HepG2 (cell line): ENCODE measurements around the gene EXOC6B. TPM values are rescaled to one million over a fixed set of nuclear protein-coding genes. Genes with fewer than 3 reads are reported as not detected.

Experiments
- ATAC-seq: fragments of 200-7000 bp; cut with Tn5 transposase; 3 replicates; pipeline ENCODE4 v1.9.1; 2020; ENCODE audit warnings: mild to moderate bottlenecking, moderate library complexity
- BruUV-seq: library from RNA; stranded (reverse); fragments of 400-500 nt; replicated peaks from 2 replicates; lab custom pipeline; 2021; lab: Mats Ljungman, UMichigan
- CTCF ChIA-PET: fragments of 300-600 bp; formaldehyde crosslinking; extraction: SDS; loops from one replicate; lab custom pipeline; 2021; ENCODE audit warnings: low total read pairs, inconsistent platforms, low intra/inter-chr PET ratio; lab: Yijun Ruan, JAX
- POLR2A ChIA-PET: fragments of 350-600 bp; sonication (Branson Sonifier 250); formaldehyde crosslinking; loops from one replicate; lab custom pipeline; 2020; ENCODE audit warnings: antibody characterized with exemption, inconsistent platforms; lab: Yijun Ruan, JAX
- DNase-seq: peaks from one replicate; pipeline ENCODE4 v3.0.0-alpha.2; 2015; ENCODE audit warnings: low spot score
- FAIRE-seq: peaks from 3 replicates; lab custom pipeline; 2011; peaks lifted over from hg19 to GRCh38; lab: Jason Lieb, UNC
- H2AFZ ChIP-seq: one replicate; pipeline ENCODE4 v1.6.1; 2011; ENCODE audit warnings: low read length, inconsistent platforms
- H3K27ac ChIP-seq: fragments of 300-600 bp; 3 replicates; pipeline ENCODE4 v1.8.0; 2011; ENCODE audit warnings: mixed run types, mild to moderate bottlenecking, mixed read lengths, low read length, inconsistent platforms; ENCODE audit not compliant: insufficient read depth; ENCODE audit errors: extremely low read length
- H3K27me3 ChIP-seq, 2 experiments: fragments of 200-600 bp in 1 of 2; 2 replicates in 1 of 2; 3 replicates in 1 of 2; pipeline versions ENCODE4 v1.6.0 to v1.8.0; 2011; ENCODE audit warnings: low read length in 2 of 2, mild to moderate bottlenecking in 2 of 2, moderate library complexity in 2 of 2, inconsistent platforms in 1 of 2; ENCODE audit not compliant: insufficient read depth in 2 of 2, control insufficient read depth in 1 of 2
- H3K36me3 ChIP-seq, 2 experiments: fragments of 200-600 bp in 1 of 2; replicated peaks in 1 of 2; 2 replicates in 1 of 2; 3 replicates in 1 of 2; pipeline versions ENCODE4 v1.5.1 to v1.8.0; 2011; ENCODE audit warnings: low read length in 2 of 2, inconsistent platforms in 1 of 2; ENCODE audit not compliant: insufficient read depth in 2 of 2, control insufficient read depth in 1 of 2
- H3K4me1 ChIP-seq: 2 replicates; pipeline ENCODE4 v1.5.1; 2012; ENCODE audit warnings: low read length, inconsistent platforms; ENCODE audit not compliant: insufficient read depth
- H3K4me2 ChIP-seq: 2 replicates; pipeline ENCODE4 v1.6.0; 2011; ENCODE audit warnings: low read depth, low read length, inconsistent platforms
- H3K4me3 ChIP-seq, 3 experiments: fragments of 200-600 bp in 1 of 3; sonication (generic), shearing (Covaris generic) in 1 of 3; replicated peaks in 1 of 3; 2 replicates each; pipeline ENCODE4 v1.5.1; 2011 to 2016; ENCODE audit warnings: low read length in 3 of 3, inconsistent platforms in 2 of 3, low read depth in 2 of 3, mild to moderate bottlenecking in 2 of 3, control low read depth in 1 of 3, mixed read lengths in 1 of 3; ENCODE audit not compliant: insufficient read depth in 1 of 3
- H3K79me2 ChIP-seq: one replicate; pipeline ENCODE4 v1.6.1; 2011; ENCODE audit warnings: low read length, inconsistent platforms; ENCODE audit not compliant: insufficient read depth
- H3K9ac ChIP-seq: 2 replicates; pipeline ENCODE4 v1.6.0; 2011; ENCODE audit warnings: mild to moderate bottlenecking, low read depth, low read length, inconsistent platforms; ENCODE audit not compliant: insufficient read depth
- H3K9me3 ChIP-seq: 2 replicates; pipeline ENCODE4 v1.5.1; 2012; ENCODE audit warnings: mild to moderate bottlenecking, low read length
- H4K20me1 ChIP-seq: 2 replicates; pipeline ENCODE4 v1.6.0; 2011; ENCODE audit warnings: inconsistent platforms, mild to moderate bottlenecking, low read length, moderate library complexity; ENCODE audit not compliant: insufficient read depth
- CERS6 ChIP-seq: sonication (generic); formaldehyde crosslinking; IDR thresholded peaks from 2 replicates; pipeline ENCODE4 v1.5.0; 2020; ENCODE audit warnings: missing genetic modification reagents
- RARA ChIP-seq: IDR thresholded peaks from 2 replicates; pipeline ENCODE4 v1.6.1; 2016; ENCODE audit warnings: missing genetic modification reagents, missing compliant biosample characterization
- ZBTB40 ChIP-seq, 2 experiments: fragments of 450-650 bp in 1 of 2; sonication (generic) in 1 of 2; formaldehyde crosslinking in 1 of 2; IDR thresholded peaks; 2 replicates each; pipeline versions ENCODE4 v1.6.1 to v1.8.0; 2016 to 2022; ENCODE audit warnings: antibody characterized with exemption in 1 of 2, mild to moderate bottlenecking in 1 of 2, missing genetic modification reagents in 1 of 2
- ZNF30 ChIP-seq: sonication (generic); formaldehyde crosslinking; IDR thresholded peaks from 2 replicates; pipeline ENCODE4 v1.5.0; 2020; ENCODE audit warnings: mild to moderate bottlenecking, missing genetic modification reagents
- WGBS: methylation state at CpG from one replicate; pipeline ENCODE4 v1.1.6; 2017; ENCODE audit warnings: low lambda C conversion rate; 5-methylcytosine and 5-hydroxymethylcytosine counted together
- in situ Hi-C: cut with HindIII; loops from 2 replicates; pipeline ENCODE4 v1.10.0; 2017; ENCODE audit warnings: low pct_unique_long_range_greater_than_20kb; ENCODE audit not compliant: extremely low pct_ligation_motif_present
- intact Hi-C: fragments of 100-400 bp; cut with micrococcal nuclease; formaldehyde crosslinking; loops from one replicate; pipeline ENCODE4 v1.10.0; 2022; ENCODE audit not compliant: unreplicated experiment
- polyA plus RNA-seq, 8 experiments: library from polyadenylated mRNA; depleted of rRNA in 3 of 8; stranded (reverse) in 7 of 8; unstranded in 1 of 8; fragments of >200 nt; fragmentation: Illumina TruSeq in 4 of 8; extraction: Trizol in 4 of 8; gene quantifications; 2 replicates each; pipeline versions ENCODE4 v1.2.1 to v1.2.3, GENCODE V29; 2011 to 2016; ENCODE audit warnings: low read depth in 4 of 8, missing spikeins in 1 of 8, mixed read lengths in 1 of 8; ENCODE audit not compliant: insufficient read depth in 1 of 8
- total RNA-seq, 5 experiments: library from RNA; depleted of rRNA; stranded (reverse); fragments of >200 nt; fragmentation: Illumina TruSeq; extraction: Trizol; gene quantifications; 2 replicates each; pipeline ENCODE4 v1.2.3, GENCODE V29; 2016; ENCODE audit warnings: low read depth in 1 of 5

EXOC6B gene
- total and polyA plus RNA-seq, 2 of the 13 experiments (the other 11 are each of a cell fraction or from before 2014, with no cell fraction given): 9.1 to 15.9 TPM

DNA sequence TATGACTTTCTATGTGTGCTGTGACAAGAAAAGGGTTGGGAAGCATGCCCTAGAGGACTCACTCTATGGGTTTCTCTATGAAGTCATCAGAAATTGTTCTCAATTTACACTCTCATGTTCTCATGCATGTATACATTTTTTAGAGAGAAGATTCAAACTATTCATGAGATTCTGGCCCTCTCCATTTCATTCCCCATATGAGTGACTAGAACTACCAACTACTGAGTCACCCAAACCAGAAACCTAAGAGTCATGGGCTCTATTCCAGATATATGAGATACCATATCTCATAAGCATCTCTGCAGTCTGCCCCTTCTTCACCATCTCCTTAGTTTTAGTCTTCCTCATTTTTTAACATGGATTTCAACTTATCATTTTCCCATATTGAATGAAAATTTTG, 87.7 kb downstream of the EXOC6B start (continued):
- no peak for TF ChIP-seq CERS6 (CRISPR knock-in tag)
- TF ChIP-seq, all 625 proteins: peak for 0

DNA sequence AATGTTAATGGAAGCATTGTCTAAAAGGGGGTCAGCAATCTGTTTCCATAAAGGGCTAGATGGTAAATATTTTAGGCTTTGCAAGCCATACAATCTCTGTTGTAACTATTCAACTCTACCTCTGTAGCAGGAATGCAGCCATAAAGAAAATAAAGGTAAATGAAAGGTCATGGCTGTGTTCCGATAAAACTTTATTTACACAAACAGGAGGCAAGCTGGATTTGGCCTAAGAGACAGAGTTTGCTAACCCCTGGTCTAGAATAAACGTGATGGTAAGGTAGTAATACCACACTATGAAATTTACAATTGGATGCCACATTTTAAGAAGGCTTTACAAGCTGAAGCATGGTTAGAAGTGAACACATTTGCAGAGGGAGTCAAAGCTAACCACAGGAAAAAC, 91.4 kb downstream of the EXOC6B start:
- POLR2A ChIA-PET: no interaction called here
- in situ Hi-C loops: loop anchor here (25.0 kb wide), 1 partner anchor 1197 kb away; no protein-coding TSS in a partner anchor
- CTCF ChIA-PET: no interaction called here
- no peak overlapping the region for H3K27ac ChIP-seq
- no peaks in the 10 kb centered on the region for H3K79me2 ChIP-seq
- H3K4me3 ChIP-seq: no peak overlapping the region
- TF ChIP-seq ZNF30 (CRISPR knock-in tag) (no peak), ZBTB40 (IDR thresholded peaks at IDR 0.05) (peak; percentile 53; the same call in 1 of the 2 replicates), ZBTB40 (CRISPR knock-in tag; IDR thresholded peaks at IDR 0.05) (peak; percentile 95; the same call in 1 of the 2 replicates), RARA (CRISPR knock-in tag) (0 out of 2 replicates have a peak, but pooled peaks have one; percentile 6)
- H2AFZ ChIP-seq: no peak overlapping the region
- H3K36me3 ChIP-seq: no peaks in the 10 kb centered on the region
- H3K9me3 ChIP-seq: no peaks in the 10 kb centered on the region
- no peak overlapping the region for H3K9ac ChIP-seq
- ATAC-seq: no peak
- BruUV-seq: no TSS peak
- H4K20me1 ChIP-seq: no peaks in the 10 kb centered on the region
- WGBS: 78% methylated on average over 2 of the region's 2 CpGs
- FAIRE-seq: no peak
- no peaks in the 10 kb centered on the region for H3K4me1 ChIP-seq
- no peak for DNase-seq
- no peaks in the 10 kb centered on the region for H3K27me3 ChIP-seq
- intact Hi-C loops: no loop called here
- no peak overlapping the region for H3K4me2 ChIP-seq
